Hepatocyte (in vitro differentiated cells): ENCODE results near the gene TSFM.

Experiments used
- EZH2 ChIP-seq: fragments of 200-600 bp; sonication (generic); IDR thresholded peaks from 2 replicates; pipeline ENCODE4 v1.6.1; 2016; ENCODE audit warnings: antibody characterized with exemption, mild to moderate bottlenecking, borderline replicate concordance
- TF ChIP-seq, protein P1 (sequence below): fragments of 200-600 bp; sonication (generic); IDR thresholded peaks from 2 replicates; pipeline ENCODE4 v1.5.1; 2016; ENCODE audit warnings: antibody characterized with exemption, mild to moderate bottlenecking; ENCODE audit not compliant: poor library complexity

DNA sequence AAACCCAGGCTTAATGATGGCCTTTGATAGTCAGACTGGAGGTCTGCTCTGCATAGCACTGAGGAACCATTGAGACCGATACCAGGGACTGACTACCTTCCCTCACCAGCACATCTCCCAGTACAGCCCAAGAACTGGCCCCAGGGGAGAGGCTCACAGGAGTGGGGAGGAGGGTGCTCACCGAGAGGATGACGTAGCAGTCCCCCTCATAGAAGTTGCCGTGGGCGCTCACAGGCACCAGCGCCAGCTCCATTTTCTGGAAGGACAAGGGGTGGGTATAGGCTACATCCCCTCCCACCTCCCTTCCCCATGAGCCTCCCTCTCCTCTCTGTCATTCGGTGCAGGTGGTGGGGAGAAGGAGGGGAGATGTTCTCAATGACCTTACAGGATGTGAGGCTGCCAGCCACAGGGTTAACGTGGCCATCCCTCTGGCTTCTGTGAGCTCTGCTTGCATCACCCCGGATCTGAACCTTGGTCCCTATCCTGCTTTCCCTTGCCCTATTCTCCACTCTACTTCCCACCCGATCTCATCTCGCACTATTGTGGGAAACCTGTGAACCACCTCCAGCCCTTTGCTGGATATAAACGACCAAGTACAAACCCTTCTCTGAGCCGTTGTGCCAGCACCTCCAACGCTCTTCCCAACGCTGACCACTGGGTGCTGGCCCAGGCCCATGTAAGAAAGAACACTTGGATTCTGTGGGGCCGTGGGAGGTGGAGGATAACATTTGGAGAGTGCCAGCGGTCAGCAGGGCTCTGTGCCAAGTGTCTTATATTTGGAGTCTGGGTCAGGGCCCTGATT is 31.6 kb downstream of the TSFM start:
- TF ChIP-seq, protein P1, sequence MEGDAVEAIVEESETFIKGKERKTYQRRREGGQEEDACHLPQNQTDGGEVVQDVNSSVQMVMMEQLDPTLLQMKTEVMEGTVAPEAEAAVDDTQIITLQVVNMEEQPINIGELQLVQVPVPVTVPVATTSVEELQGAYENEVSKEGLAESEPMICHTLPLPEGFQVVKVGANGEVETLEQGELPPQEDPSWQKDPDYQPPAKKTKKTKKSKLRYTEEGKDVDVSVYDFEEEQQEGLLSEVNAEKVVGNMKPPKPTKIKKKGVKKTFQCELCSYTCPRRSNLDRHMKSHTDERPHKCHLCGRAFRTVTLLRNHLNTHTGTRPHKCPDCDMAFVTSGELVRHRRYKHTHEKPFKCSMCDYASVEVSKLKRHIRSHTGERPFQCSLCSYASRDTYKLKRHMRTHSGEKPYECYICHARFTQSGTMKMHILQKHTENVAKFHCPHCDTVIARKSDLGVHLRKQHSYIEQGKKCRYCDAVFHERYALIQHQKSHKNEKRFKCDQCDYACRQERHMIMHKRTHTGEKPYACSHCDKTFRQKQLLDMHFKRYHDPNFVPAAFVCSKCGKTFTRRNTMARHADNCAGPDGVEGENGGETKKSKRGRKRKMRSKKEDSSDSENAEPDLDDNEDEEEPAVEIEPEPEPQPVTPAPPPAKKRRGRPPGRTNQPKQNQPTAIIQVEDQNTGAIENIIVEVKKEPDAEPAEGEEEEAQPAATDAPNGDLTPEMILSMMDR: no peak
- no peak for TF ChIP-seq EZH2
